NCI-H1436 (cell line): Measurements from ENCODE around the gene SH3BP5L.
A peak's percentile ranks its signal among the peaks of the same experiment; 100 is the strongest.
"Not testable (repeated sequence)": the region's sequence is repeated elsewhere in the genome, so short reads cannot be mapped to it uniquely, and the experiment has no call there.

Experiments used
- DNase-seq: peaks from one replicate; lab custom pipeline; 2025; lab: John Stamatoyannopoulos, UW

SH3BP5L gene

DNA sequence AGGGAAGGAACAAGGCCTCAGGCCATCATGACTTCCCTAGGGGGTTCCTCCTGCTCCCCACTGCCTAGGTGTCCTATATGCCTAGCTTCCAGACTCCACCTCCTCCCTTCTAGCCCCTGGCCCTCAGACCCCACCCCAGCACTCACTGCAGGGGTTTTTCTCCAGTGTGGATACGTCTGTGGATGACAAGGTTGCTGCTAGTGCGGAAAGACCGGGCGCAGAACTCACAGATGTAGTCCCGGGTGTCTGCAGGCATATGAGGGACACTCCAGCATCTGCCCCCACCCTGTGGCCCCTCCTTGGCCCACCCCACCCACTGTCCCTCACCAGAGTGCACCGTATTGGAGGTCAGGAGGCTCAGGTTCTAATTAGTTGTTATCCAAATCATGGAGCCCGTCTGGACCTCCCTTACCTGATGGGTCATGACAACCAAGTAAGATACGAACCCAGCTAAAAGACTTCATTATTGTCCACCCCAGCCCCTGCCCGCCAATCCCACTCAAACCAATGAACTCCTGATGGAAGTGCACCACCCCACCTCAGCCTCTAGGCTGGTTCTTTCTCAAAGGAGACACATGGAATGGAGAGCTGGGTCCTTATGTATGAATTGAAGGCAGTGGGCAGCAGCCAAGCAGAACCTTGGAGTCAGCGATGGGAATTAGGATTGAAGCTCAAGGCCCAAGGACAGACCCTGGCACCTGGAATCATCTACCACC is 25.0 kb upstream of the SH3BP5L start:
- DNase-seq: no peak

- DNase-seq: no peak
Observed at GRCh38 chr1:248850124-248850523, 24.4 kb upstream of the SH3BP5L start.

DNA sequence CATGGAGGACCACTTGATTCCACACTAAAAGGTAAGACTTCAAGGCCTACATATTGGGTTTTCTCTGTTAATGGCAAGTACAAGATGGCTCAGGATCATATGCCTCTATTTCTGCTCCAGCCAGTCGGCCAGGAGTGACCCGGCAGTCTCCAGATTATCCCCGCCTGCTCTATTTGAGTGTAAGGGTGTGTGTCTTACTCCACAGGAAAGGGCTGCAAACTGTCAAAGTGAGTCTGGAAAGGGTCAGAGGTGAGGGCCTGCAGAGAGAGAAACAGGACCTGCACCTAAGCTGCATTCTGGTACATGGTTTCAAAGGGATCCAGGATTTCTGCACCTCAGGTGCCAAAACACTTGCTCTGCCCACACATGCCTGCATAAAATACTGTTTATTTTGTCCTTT is 23.9 kb upstream of the SH3BP5L start:
- no peak for DNase-seq

GRCh38 chr1:248849152-248849551 is 23.4 kb upstream of the SH3BP5L start:
- DNase-seq: no peak

- no peak for DNase-seq
Observed at GRCh38 chr1:248848602-248849001, 22.9 kb upstream of the SH3BP5L start.

DNA sequence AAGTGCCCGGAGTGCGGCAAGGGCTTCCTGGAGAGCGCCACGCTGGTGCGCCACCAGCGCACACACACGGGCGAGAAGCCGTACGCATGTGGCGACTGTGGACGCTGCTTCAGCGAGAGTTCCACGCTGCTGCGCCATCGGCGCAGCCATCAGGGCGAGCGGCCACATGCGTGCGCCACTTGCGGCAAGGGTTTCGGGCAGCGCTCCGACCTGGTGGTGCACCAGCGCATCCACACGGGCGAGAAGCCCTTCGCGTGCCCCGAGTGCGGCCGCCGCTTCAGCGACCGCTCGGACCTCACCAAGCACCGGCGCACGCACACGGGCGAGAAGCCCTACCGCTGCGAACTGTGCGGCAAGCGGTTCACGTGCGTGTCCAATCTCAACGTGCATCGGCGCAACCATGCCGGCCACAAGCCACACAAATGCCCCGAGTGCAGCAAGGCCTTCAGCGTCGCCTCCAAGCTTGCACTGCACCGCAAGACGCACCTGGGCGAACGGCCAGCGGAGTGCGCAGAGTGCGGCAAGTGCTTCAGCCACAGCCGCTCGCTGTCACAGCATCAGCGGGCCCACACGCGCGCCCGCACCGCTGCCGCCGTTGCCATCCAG is 22.3 kb upstream of the SH3BP5L start:
- DNase-seq: no peak

DNA sequence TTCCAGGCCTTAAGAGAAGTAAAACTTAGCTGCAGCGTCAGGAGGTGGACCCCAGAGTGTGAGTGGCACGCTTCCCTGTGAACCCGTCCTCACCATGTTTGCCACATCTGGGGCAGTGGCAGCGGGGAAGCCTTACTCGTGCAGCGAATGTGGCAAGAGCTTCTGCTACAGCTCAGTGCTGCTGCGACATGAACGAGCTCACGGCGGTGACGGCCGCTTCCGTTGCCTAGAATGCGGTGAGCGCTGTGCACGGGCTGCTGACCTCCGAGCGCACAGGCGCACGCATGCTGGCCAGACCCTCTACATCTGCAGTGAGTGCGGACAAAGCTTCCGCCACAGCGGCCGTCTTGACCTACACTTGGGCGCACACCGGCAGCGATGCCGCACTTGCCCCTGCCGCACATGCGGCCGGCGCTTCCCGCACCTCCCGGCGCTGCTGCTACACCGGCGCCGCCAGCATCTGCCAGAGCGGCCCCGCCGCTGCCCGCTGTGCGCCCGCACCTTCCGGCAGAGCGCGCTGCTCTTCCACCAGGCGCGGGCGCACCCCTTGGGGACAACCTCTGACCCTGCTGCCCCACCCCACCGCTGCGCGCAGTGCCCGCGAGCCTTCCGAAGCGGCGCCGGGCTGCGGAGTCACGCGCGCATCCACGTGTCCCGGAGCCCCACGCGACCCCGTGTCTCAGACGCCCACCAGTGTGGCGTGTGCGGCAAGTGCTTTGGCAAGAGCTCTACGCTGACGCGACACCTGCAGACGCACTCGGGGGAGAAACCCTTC is 21.7 kb upstream of the SH3BP5L start:
- no peak for DNase-seq

GRCh38 chr1:248844526-248844925 is 18.8 kb upstream of the SH3BP5L start:
- DNase-seq: no peak

- DNase-seq: no peak
Observed at GRCh38 chr1:248843687-248844086, 18.0 kb upstream of the SH3BP5L start.

GRCh38 chr1:248842781-248843331 is 17.1 kb upstream of the SH3BP5L start:
- DNase-seq: no peak

- peak; percentile 40 for DNase-seq
Observed at GRCh38 chr1:248841702-248842395, 16.1 kb upstream of the SH3BP5L start.

DNA sequence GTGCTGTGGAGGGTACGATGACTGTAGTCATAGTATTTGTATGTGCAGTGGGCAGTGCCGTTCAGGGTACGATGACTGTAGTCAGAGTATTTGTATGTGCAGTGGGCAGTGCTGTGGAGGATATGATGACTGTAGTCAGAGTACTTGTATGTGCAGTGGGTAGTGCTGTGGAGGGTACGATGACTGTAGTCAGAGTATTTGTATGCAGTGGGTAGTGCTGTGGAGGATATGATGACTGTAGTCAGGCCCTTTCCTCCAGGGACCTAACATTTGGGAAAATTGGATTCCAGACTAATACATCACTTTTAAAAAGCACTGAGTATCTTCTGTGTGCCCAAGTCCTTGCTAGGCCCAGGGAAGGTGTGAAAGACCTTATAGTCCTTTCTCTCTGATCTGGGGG is 15.2 kb upstream of the SH3BP5L start:
- no peak for DNase-seq

DNA sequence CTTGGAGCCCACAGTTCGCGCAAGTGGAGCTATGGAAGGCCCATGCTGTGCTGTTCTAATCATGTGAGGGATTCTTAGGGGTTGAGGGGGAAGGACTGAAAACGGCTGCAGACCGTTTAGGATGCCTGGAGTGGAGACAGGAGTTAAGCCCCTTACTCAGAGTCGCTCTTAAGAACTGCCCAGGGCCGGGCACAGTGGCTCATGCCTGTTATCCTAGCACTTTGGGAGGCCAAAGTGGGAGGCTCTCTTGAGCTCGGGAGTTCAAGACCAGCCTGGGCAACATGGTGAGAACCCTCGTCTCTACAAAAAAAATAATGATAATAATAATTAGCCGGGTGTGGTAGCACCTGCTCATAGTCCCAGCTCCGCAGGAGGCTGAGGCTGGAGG is 13.4 kb upstream of the SH3BP5L start:
- DNase-seq: no peak

DNA sequence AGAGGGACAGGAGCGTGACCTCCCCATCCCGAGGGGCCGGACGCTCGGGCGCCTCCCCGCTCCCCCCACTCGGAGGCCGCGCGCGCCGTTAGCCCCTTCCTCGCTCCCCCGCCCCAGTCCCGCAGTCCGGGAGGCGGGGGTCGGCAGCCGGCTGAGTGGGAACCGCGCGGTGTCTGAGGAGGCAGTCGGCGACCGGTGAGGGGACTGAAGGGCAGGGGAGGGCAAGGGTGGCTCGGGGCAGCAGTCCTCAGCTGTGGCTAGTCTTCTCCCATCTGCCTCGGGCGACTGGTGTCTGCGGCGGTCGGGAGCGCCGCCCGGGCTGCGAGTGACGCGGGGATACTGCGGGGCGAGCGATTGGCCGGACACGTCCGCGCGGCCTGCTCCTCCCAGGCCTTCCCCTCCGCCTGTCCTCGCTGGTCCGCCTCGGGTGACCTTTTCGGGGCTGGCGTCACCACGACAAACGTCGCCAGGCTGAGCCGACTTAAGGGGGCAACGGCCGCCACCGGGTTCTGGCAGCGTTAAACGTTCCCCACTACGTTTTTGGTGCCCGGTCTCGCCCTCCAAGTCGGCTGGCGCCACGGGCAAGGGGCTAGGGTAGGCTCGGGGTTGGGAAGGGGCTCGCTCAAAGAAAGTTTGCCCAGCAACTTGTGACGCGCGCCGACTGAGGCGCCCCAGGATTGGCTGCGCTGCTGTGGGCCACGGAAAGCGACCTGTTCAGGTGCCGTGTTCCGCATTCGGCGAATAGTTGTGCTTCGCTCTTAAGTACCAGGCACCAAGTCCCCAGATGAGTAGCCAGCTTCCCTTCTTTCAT is 12.8 kb upstream of the SH3BP5L start:
- peak; percentile 91 for DNase-seq

GRCh38 chr1:248837781-248838356 is 12.2 kb upstream of the SH3BP5L start, which contains the start of gene ZNF672:
ZNF672 (plus strand) TSS chr1:248838224; CDS start chr1:248847275, 9,051 bp downstream.
- DNase-seq: peak; percentile 99

GRCh38 chr1:248837045-248837780 is 11.5 kb upstream of the SH3BP5L start:
- DNase-seq: no peak

- DNase-seq: no peak
Observed at GRCh38 chr1:248834343-248834940, 8.7 kb upstream of the SH3BP5L start.

- DNase-seq: no peak
Observed at GRCh38 chr1:248831842-248832241, 6.1 kb upstream of the SH3BP5L start.

GRCh38 chr1:248830718-248831017 is 5.0 kb upstream of the SH3BP5L start:
- DNase-seq: not testable (repeated sequence)

- DNase-seq: no peak
Observed at GRCh38 chr1:248828845-248829244, 3.1 kb upstream of the SH3BP5L start.
